HG02642 (cell line): ENCODE measurements around the gene PRPF18.
A peak's percentile ranks its signal among the peaks of the same experiment; 100 is the strongest.
"Not testable (repeated sequence)": the region's sequence is repeated elsewhere in the genome, so short reads cannot be mapped to it uniquely, and the experiment has no call there.

ENCODE experiments used
- ATAC-seq: cut with Tn5 transposase; IDR thresholded peaks from one replicate; pipeline ENCODE4 v1.9.1; 2021; ENCODE audit warnings: mild to moderate bottlenecking; ENCODE audit not compliant: unreplicated experiment, poor library complexity

Gene PRPF18

GRCh38 chr10:13586676-13587355 is at the start of gene PRPF18:
Gene PRPF18 (plus strand): TSS chr10:13586965. CDS start chr10:13587087, 122 bp downstream.
- ATAC-seq, result peak; percentile 100

- ATAC-seq, result not testable (repeated sequence)
Observed at GRCh38 chr10:13537985-13538384, 48.8 kb upstream of the PRPF18 start.

GRCh38 chr10:13542533-13542932 is 44.2 kb upstream of the PRPF18 start:
- ATAC-seq, result no peak

GRCh38 chr10:13550802-13551201 is 36.0 kb upstream of the PRPF18 start:
- ATAC-seq, result no peak

GRCh38 chr10:13555884-13556510 is 30.8 kb upstream of the PRPF18 start:
- ATAC-seq, result no peak

GRCh38 chr10:13559124-13559700 is 27.6 kb upstream of the PRPF18 start:
- ATAC-seq, result no peak

- no peak for ATAC-seq
Observed at GRCh38 chr10:13560597-13560996, 26.2 kb upstream of the PRPF18 start.

GRCh38 chr10:13563481-13564445 is 23.0 kb upstream of the PRPF18 start:
- no peak for ATAC-seq

GRCh38 chr10:13564576-13564975 is 22.2 kb upstream of the PRPF18 start:
- no peak for ATAC-seq

GRCh38 chr10:13567030-13567429 is 19.7 kb upstream of the PRPF18 start:
- ATAC-seq, result no peak

GRCh38 chr10:13571541-13571940 is 15.2 kb upstream of the PRPF18 start:
- no peak for ATAC-seq

- no peak for ATAC-seq
Observed at GRCh38 chr10:13573960-13574359, 12.8 kb upstream of the PRPF18 start.

- no peak for ATAC-seq
Observed at GRCh38 chr10:13585195-13585751, 1.5 kb upstream of the PRPF18 start.

- no peak for ATAC-seq
Observed at GRCh38 chr10:13585943-13586342, 822 bp upstream of the PRPF18 start.

GRCh38 chr10:13587391-13587790 is 626 bp downstream of the PRPF18 start:
- no peak for ATAC-seq

GRCh38 chr10:13589316-13589715 is 2.6 kb downstream of the PRPF18 start:
- no peak for ATAC-seq

GRCh38 chr10:13590886-13591285 is 4.1 kb downstream of the PRPF18 start:
- ATAC-seq, result no peak

- no peak for ATAC-seq
Observed at GRCh38 chr10:13592306-13592705, 5.5 kb downstream of the PRPF18 start.

- ATAC-seq, result no peak
Observed at GRCh38 chr10:13593535-13593934, 6.8 kb downstream of the PRPF18 start.

GRCh38 chr10:13594641-13595040 is 7.9 kb downstream of the PRPF18 start:
- ATAC-seq, result no peak
